Calu3 (cell line): ENCODE data around the gene PLS1. TPM values are rescaled to one million over a fixed set of nuclear protein-coding genes. Genes with fewer than 3 reads are reported as not detected.

ENCODE experiments used
- BruUV-seq: library from RNA; stranded (reverse); fragments of 400-500 nt; replicated peaks from 2 replicates; lab custom pipeline; 2021; lab: Mats Ljungman, UMichigan
- CTCF ChIA-PET: fragments of 300-600 bp; sonication (Branson Sonifier 250); formaldehyde crosslinking; loops from one replicate; lab custom pipeline; 2022; ENCODE audit warnings: antibody characterized with exemption; lab: Charles Lee
- DNase-seq: peaks from one replicate; pipeline ENCODE4 v3.0.0; 2022
- H3K27ac Mint-ChIP-seq: one replicate; pipeline ENCODE4 v1.8.0; 2022; ENCODE audit warnings: mixed read lengths; ENCODE audit not compliant: unreplicated experiment
- H3K27me3 Mint-ChIP-seq: one replicate; pipeline ENCODE4 v1.8.0; 2022; ENCODE audit warnings: mixed read lengths; ENCODE audit not compliant: unreplicated experiment
- H3K36me3 Mint-ChIP-seq: one replicate; pipeline ENCODE4 v1.8.0; 2022; ENCODE audit warnings: mild to moderate bottlenecking, moderate library complexity, mixed read lengths; ENCODE audit not compliant: insufficient read depth, unreplicated experiment
- H3K4me1 Mint-ChIP-seq: one replicate; pipeline ENCODE4 v1.8.0; 2022; ENCODE audit warnings: mild to moderate bottlenecking, low read depth, mixed read lengths; ENCODE audit not compliant: unreplicated experiment
- H3K4me3 Mint-ChIP-seq: one replicate; pipeline ENCODE4 v1.8.0; 2022; ENCODE audit warnings: mild to moderate bottlenecking, low read depth, moderate library complexity, mixed read lengths; ENCODE audit not compliant: unreplicated experiment
- H3K9me3 Mint-ChIP-seq: one replicate; pipeline ENCODE4 v1.8.0; 2022; ENCODE audit warnings: low read depth, mixed read lengths; ENCODE audit not compliant: unreplicated experiment
- intact Hi-C: fragments of 100-400 bp; cut with micrococcal nuclease; formaldehyde crosslinking; loops from one replicate; pipeline ENCODE4 v1.10.0; 2022; ENCODE audit not compliant: unreplicated experiment
- total RNA-seq: library from RNA; stranded (reverse); gene quantifications from 2 replicates; pipeline ENCODE4 v1.2.3, GENCODE V29; 2022
- TF ChIP-seq, protein P1 (sequence below): fragments of 200-600 bp; IDR thresholded peaks from one replicate; pipeline ENCODE4 v1.8.0; 2022; ENCODE audit warnings: antibody characterized with exemption; ENCODE audit not compliant: unreplicated experiment

The PLS1 gene
- total RNA-seq, 1 experiment from 2014 or later, result 155 TPM

DNA sequence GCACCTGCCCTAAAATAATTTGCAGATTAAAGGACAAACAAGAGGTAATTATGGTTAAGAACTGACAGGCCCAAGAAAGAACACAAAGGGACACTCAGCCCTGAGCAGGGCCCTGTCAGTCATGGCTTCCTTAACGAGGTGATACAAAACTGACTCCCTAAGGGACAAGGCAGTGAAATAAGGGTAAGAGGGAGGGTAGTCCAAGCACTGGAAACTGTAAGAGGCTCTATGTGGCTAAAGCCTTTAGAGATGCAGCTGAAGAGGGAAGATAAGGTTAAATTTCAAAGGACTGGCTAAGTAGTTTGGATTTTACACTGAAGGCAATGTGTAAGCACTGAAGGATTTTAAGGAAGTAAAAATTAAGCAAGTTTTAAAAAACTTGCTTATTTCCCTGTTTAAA lies 21.5 kb upstream of the PLS1 start:
- Mint-ChIP-seq H3K4me1 (peaks cover 36% of the 10 kb centered on the region), H3K27me3 (no peaks in the 10 kb centered on the region), H3K36me3 (peaks cover 60% of the 10 kb centered on the region), H3K4me3 (no peak overlapping the region), H3K9me3 (no peaks in the 10 kb centered on the region), H3K27ac (no peak overlapping the region)
- TF ChIP-seq, protein P1, sequence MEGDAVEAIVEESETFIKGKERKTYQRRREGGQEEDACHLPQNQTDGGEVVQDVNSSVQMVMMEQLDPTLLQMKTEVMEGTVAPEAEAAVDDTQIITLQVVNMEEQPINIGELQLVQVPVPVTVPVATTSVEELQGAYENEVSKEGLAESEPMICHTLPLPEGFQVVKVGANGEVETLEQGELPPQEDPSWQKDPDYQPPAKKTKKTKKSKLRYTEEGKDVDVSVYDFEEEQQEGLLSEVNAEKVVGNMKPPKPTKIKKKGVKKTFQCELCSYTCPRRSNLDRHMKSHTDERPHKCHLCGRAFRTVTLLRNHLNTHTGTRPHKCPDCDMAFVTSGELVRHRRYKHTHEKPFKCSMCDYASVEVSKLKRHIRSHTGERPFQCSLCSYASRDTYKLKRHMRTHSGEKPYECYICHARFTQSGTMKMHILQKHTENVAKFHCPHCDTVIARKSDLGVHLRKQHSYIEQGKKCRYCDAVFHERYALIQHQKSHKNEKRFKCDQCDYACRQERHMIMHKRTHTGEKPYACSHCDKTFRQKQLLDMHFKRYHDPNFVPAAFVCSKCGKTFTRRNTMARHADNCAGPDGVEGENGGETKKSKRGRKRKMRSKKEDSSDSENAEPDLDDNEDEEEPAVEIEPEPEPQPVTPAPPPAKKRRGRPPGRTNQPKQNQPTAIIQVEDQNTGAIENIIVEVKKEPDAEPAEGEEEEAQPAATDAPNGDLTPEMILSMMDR, result no peak
- BruUV-seq, result no TSS peak
- DNase-seq, result no peak
- CTCF ChIA-PET, result interaction anchor here (0.6 to 0.7 kb wide), 7 partner anchors 19 to 838 kb away, joined by 3 to 6 read pairs (median 3); no protein-coding TSS in a partner anchor
- intact Hi-C loops, result no loop called here

DNA sequence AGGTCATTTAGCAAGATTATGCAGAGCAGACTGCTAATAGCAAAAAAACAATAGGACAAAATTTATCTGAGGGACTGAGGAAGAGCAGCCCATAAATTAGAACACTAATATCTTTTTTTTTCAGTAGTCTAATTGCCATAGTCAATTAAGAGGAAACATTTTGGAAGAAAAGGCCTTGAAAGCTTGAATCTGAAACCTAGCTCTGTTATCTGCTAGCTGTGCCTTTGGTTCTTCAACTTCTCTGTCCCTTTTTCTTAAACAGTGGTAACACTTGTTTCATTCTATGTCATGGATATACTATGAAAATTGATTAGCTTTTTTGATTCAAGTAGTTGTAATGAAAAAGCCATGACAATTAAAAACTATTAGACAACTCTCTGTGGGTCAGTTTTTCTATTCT lies 19.4 kb upstream of the PLS1 start:
- BruUV-seq, result no TSS peak
- CTCF ChIA-PET, result interaction anchor here (0.6 kb wide), 2 partner anchors 10 to 13 kb away, joined by 3 to 4 read pairs; no protein-coding TSS in a partner anchor
- peaks cover 58% of the 10 kb centered on the region for H3K36me3 Mint-ChIP-seq
- peak overlapping the region; percentile 95 for H3K4me3 Mint-ChIP-seq
- no peaks in the 10 kb centered on the region for H3K9me3 Mint-ChIP-seq
- peak overlapping the region; percentile 89 for H3K27ac Mint-ChIP-seq
- no peak for DNase-seq
- TF ChIP-seq, protein P1, result no peak
- H3K27me3 Mint-ChIP-seq, result no peaks in the 10 kb centered on the region
- intact Hi-C loops, result no loop called here
- H3K4me1 Mint-ChIP-seq, result peaks cover 42% of the 10 kb centered on the region

DNA sequence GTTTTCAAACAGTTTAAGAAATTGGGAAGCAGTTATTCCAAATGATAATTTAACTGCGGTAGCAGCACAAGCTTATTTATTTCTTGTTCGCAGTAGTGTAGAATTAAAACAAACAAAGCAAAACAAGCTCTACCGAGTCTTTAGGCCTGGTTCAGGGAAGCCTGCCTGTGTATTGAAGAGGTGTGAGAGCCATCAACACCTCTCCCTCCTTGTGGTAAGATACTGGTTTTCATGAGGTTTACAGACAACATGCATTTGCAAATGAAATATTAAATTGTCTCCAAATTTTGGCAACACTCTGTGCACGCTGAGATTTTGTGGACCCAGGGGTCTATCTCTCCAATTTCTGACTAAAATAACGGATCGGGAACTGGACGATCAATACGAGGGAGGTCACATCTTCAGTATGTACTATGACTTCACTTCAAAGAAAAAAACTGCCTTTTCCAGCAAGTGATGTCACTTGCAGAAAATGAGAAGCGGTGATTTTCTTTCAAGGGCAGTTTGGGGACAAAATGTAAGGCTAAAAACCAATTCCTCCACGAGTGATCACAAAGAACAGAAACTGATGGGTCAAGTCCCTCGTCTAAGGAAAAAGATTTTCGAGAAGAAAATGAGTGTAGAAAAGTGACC lies 18.4 kb upstream of the PLS1 start:
- H3K27me3 Mint-ChIP-seq, result no peaks in the 10 kb centered on the region
- DNase-seq, result no peak
- peaks cover 50% of the 10 kb centered on the region for H3K36me3 Mint-ChIP-seq
- peak overlapping the region; percentile 95 for H3K4me3 Mint-ChIP-seq
- H3K9me3 Mint-ChIP-seq, result no peaks in the 10 kb centered on the region
- TF ChIP-seq, protein P1, result no peak
- H3K4me1 Mint-ChIP-seq, result peaks cover 42% of the 10 kb centered on the region
- CTCF ChIA-PET, result interaction anchor here (0.6 to 2.0 kb wide), 5 partner anchors 14 to 103 kb away, joined by 3 to 7 read pairs (median 3); no protein-coding TSS in a partner anchor
- BruUV-seq, result TSS peak; percentile 56
- intact Hi-C loops, result no loop called here
- H3K27ac Mint-ChIP-seq, result peak overlapping the region; percentile 89

DNA sequence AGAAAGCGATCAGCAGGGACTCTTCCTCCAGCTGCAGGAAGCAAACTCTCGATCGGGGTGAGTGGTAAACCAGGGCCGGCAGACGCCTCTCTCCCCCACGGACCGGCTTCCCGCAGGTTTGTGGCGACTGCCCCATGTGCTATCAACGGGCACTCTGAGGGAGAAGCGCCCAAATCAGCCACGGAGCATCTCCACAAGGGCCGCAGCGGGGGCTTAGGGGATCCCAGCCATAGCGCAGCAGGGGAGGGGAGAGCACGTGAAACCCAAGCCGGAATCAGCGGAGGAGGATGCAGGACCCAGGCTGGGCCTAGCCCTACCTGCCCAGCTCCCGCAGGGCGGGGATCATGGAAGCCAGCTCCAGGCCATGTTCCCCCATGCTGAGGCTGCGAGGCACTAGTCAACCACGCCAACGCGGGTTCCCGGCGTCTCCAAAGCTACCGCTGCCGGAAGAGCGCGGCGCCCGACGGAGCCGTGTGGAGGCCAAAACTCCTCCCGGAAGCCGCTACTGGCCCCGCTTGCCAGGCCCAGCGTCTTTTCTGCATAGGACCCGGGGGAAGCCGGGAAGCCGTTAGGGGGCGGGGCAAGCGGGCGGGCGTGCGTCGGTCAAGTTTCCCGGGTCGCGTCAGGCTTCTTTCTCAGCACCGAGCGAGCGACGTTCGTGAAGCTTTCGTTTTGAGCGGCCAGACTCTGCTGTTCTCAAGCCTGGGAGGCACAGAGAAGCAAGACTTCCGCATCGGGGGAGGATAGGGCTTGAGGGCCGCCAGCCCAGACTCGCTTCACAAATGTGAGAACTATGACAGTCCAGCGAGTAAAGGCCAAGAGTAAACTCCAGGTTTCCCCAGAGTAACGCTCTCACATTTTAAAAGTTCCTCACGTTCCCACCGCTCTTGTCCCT lies 17.6 kb upstream of the PLS1 start, which contains the start of gene ATR:
ATR (minus strand) TSS at position 405 of the 895 bp plus-strand sequence; CDS start at position 376, 29 bp downstream.
- peak; percentile 100 for DNase-seq
- TF ChIP-seq, protein P1, result no peak
- no peaks in the 10 kb centered on the region for H3K27me3 Mint-ChIP-seq
- peak within 1 kb of the TSS; percentile 95 for H3K4me3 Mint-ChIP-seq
- peak within 1 kb of the TSS; percentile 89 for H3K27ac Mint-ChIP-seq
- H3K36me3 Mint-ChIP-seq, result peaks cover 45% of the 10 kb centered on the region
- CTCF ChIA-PET, result interaction anchor here (0.6 to 2.0 kb wide), 7 partner anchors 9 to 422 kb away, joined by 3 to 7 read pairs (median 5); partner anchors contain the start of gene PLS1
- H3K4me1 Mint-ChIP-seq, result peaks cover 42% of the 10 kb centered on the region
- intact Hi-C loops, result no loop called here
- BruUV-seq, result no TSS peak
- no peaks in the 10 kb centered on the region for H3K9me3 Mint-ChIP-seq
